ENCODE results near the gene SLIT3. TPM values are rescaled to one million over a fixed set of nuclear protein-coding genes. Genes with fewer than 3 reads are reported as not detected.

SLIT3 gene
- total RNA-seq, 3 donors from 2014 or later (not counting 1 experiment from before 2014, with no cell fraction given), result 0.34 to 0.80 TPM; not detected in 1

DNA sequence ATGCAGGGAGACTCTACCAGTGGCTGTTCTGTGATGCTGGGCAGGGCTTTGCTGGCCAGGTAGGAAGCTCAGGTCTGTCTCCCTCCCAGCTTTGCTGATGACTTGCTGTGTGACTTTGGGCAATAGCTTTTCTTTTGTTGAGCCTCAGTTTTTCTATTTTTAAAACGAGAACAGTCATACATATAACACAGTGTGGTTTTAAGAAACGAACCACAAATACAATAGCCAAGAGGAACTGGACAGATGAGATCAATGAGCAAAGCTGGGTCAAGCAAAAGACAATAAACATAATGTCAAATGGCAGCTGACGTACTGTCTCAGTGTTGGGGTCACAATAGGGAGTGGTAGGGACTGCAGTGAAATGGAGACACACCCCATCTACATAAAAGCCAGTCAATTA, 20.2 kb downstream of the SLIT3 start:
- no peak overlapping the region for H3K27ac Mint-ChIP-seq
- no peak overlapping the region for H3K4me3 Mint-ChIP-seq
- H3K27ac ChIP-seq (ENCODE audit: low read length), result no peak overlapping the region
- TF ChIP-seq, protein P1, sequence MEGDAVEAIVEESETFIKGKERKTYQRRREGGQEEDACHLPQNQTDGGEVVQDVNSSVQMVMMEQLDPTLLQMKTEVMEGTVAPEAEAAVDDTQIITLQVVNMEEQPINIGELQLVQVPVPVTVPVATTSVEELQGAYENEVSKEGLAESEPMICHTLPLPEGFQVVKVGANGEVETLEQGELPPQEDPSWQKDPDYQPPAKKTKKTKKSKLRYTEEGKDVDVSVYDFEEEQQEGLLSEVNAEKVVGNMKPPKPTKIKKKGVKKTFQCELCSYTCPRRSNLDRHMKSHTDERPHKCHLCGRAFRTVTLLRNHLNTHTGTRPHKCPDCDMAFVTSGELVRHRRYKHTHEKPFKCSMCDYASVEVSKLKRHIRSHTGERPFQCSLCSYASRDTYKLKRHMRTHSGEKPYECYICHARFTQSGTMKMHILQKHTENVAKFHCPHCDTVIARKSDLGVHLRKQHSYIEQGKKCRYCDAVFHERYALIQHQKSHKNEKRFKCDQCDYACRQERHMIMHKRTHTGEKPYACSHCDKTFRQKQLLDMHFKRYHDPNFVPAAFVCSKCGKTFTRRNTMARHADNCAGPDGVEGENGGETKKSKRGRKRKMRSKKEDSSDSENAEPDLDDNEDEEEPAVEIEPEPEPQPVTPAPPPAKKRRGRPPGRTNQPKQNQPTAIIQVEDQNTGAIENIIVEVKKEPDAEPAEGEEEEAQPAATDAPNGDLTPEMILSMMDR (IDR thresholded peaks at IDR 0.05), result no peak
- no peaks in the 10 kb centered on the region for H3K36me3 Mint-ChIP-seq
- H3K27me3 ChIP-seq (ENCODE audit: control insufficient read depth, insufficient read depth, low read length), result no peaks in the 10 kb centered on the region
- intact Hi-C loops (cut with micrococcal nuclease), result no loop called here
- no peaks in the 10 kb centered on the region for H3K9me3 ChIP-seq (ENCODE audit: control insufficient read depth, insufficient read depth, low read length)
- H3K27me3 Mint-ChIP-seq (ENCODE audit: low read depth in 2 of 2), result peaks cover 0 to 14% of the 10 kb centered on the region in 2 donors
- H3K9me3 Mint-ChIP-seq, result no peaks in the 10 kb centered on the region
- H3K4me1 Mint-ChIP-seq, result no peaks in the 10 kb centered on the region
- ATAC-seq, result no peak
- H3K4me1 ChIP-seq (ENCODE audit: control insufficient read depth, insufficient read depth, low read length), result no peaks in the 10 kb centered on the region
- no peak overlapping the region for H3K4me3 ChIP-seq (ENCODE audit: low read length)
- 69% methylated on average over 3 of the region's 3 CpGs for WGBS (ENCODE audit: insufficient coverage)
- no peaks in the 10 kb centered on the region for H3K36me3 ChIP-seq (ENCODE audit: control insufficient read depth, insufficient read depth, low read length)
- no peak for DNase-seq

GRCh38 chr5:169280286-169280685, 20.7 kb downstream of the SLIT3 start:
- no peaks in the 10 kb centered on the region for H3K4me1 ChIP-seq (ENCODE audit: control insufficient read depth, insufficient read depth, low read length)
- H3K4me3 ChIP-seq (ENCODE audit: low read length), result no peak overlapping the region
- Mint-ChIP-seq H3K27ac (no peak overlapping the region), H3K36me3 (no peaks in the 10 kb centered on the region), H3K9me3 (no peaks in the 10 kb centered on the region), H3K4me1 (no peaks in the 10 kb centered on the region), H3K27me3 (ENCODE audit: low read depth in 2 of 2) (peaks cover 0 to 14% of the 10 kb centered on the region in 2 donors), H3K4me3 (no peak overlapping the region)
- H3K36me3 ChIP-seq (ENCODE audit: control insufficient read depth, insufficient read depth, low read length), result no peaks in the 10 kb centered on the region
- H3K27ac ChIP-seq (ENCODE audit: low read length), result no peak overlapping the region
- ATAC-seq (no peak), DNase-seq (no peak)
- no peaks in the 10 kb centered on the region for H3K27me3 ChIP-seq (ENCODE audit: control insufficient read depth, insufficient read depth, low read length)
- H3K9me3 ChIP-seq (ENCODE audit: control insufficient read depth, insufficient read depth, low read length), result no peaks in the 10 kb centered on the region
- intact Hi-C loops (cut with micrococcal nuclease), result no loop called here
- 85% methylated on average over 4 of the region's 4 CpGs for WGBS (ENCODE audit: insufficient coverage)
- TF ChIP-seq, protein P1 (IDR thresholded peaks at IDR 0.05), result no peak

GRCh38 chr5:169279125-169279524, 21.8 kb downstream of the SLIT3 start:
- Mint-ChIP-seq H3K4me1 (no peaks in the 10 kb centered on the region), H3K9me3 (no peaks in the 10 kb centered on the region), H3K27me3 (ENCODE audit: low read depth in 2 of 2) (peaks cover 0 to 11% of the 10 kb centered on the region in 2 donors), H3K4me3 (no peak overlapping the region), H3K36me3 (no peaks in the 10 kb centered on the region), H3K27ac (no peak overlapping the region)
- Histone ChIP-seq H3K4me3 (ENCODE audit: low read length) (no peak overlapping the region), H3K27me3 (ENCODE audit: control insufficient read depth, insufficient read depth, low read length) (no peaks in the 10 kb centered on the region), H3K9me3 (ENCODE audit: control insufficient read depth, insufficient read depth, low read length) (no peaks in the 10 kb centered on the region), H3K27ac (ENCODE audit: low read length) (no peak overlapping the region), H3K36me3 (ENCODE audit: control insufficient read depth, insufficient read depth, low read length) (no peaks in the 10 kb centered on the region), H3K4me1 (ENCODE audit: control insufficient read depth, insufficient read depth, low read length) (no peaks in the 10 kb centered on the region)
- TF ChIP-seq, protein P1 (IDR thresholded peaks at IDR 0.05), result no peak
- no peak for ATAC-seq
- no peak for DNase-seq
- 100% methylated on average over 1 of the region's 2 CpGs for WGBS (ENCODE audit: insufficient coverage)
- intact Hi-C loops (cut with micrococcal nuclease), result no loop called here

GRCh38 chr5:169273881-169274280, 27.1 kb downstream of the SLIT3 start:
- no peak overlapping the region for H3K4me3 ChIP-seq (ENCODE audit: low read length)
- intact Hi-C loops (cut with micrococcal nuclease), result no loop called here
- no peaks in the 10 kb centered on the region for H3K4me1 ChIP-seq (ENCODE audit: control insufficient read depth, insufficient read depth, low read length)
- H3K4me3 Mint-ChIP-seq, result no peak overlapping the region
- H3K27ac Mint-ChIP-seq, result no peak overlapping the region
- WGBS (ENCODE audit: insufficient coverage), result 80% methylated on average over 2 of the region's 2 CpGs
- ATAC-seq (no peak), DNase-seq (no peak)
- no peaks in the 10 kb centered on the region for H3K36me3 ChIP-seq (ENCODE audit: control insufficient read depth, insufficient read depth, low read length)
- no peaks in the 10 kb centered on the region for H3K9me3 Mint-ChIP-seq
- no peaks in the 10 kb centered on the region for H3K4me1 Mint-ChIP-seq
- no peak overlapping the region for H3K27ac ChIP-seq (ENCODE audit: low read length)
- H3K27me3 Mint-ChIP-seq (ENCODE audit: low read depth in 2 of 2), result no peaks in the 10 kb centered on the region
- TF ChIP-seq, protein P1 (IDR thresholded peaks at IDR 0.05), result no peak
- H3K27me3 ChIP-seq (ENCODE audit: control insufficient read depth, insufficient read depth, low read length), result no peaks in the 10 kb centered on the region
- H3K36me3 Mint-ChIP-seq, result no peaks in the 10 kb centered on the region
- H3K9me3 ChIP-seq (ENCODE audit: control insufficient read depth, insufficient read depth, low read length), result no peaks in the 10 kb centered on the region

Measured in natural killer cell (primary cell).